Measurements from ENCODE around the gene FLRT2. TPM values are rescaled to one million over a fixed set of nuclear protein-coding genes. Genes with fewer than 3 reads are reported as not detected.

Gene FLRT2
- total RNA-seq, 2 donors from 2014 or later: 6.8 to 59.1 TPM

GRCh38 chr14:85483652-85484051, 46.3 kb upstream of the FLRT2 start:
- Histone ChIP-seq H3K27ac (no peak overlapping the region), H3K4me1 (replicated peaks) (no peaks in the 10 kb centered on the region), H3K36me3 (no peaks in the 10 kb centered on the region), H3K4me3 (no peak overlapping the region), H3K27me3 (replicated peaks; ENCODE audit: insufficient read depth) (no peaks in the 10 kb centered on the region), H3K9me3 (no peaks in the 10 kb centered on the region)
- DNase-seq (ENCODE audit: low spot score): no peak
- TF ChIP-seq POLR2AphosphoS5 (IDR thresholded peaks at IDR 0.05) (no peak), CTCF (IDR thresholded peaks at IDR 0.05) (no peak), POLR2A (IDR thresholded peaks at IDR 0.05) (no peak)
- intact Hi-C loops (cut with DNase I): no loop called here

- H3K27me3 ChIP-seq (replicated peaks; ENCODE audit: insufficient read depth): no peaks in the 10 kb centered on the region
- TF ChIP-seq POLR2AphosphoS5 (IDR thresholded peaks at IDR 0.05) (no peak), CTCF (IDR thresholded peaks at IDR 0.05) (no peak), POLR2A (IDR thresholded peaks at IDR 0.05) (no peak)
- H3K27ac ChIP-seq: no peak overlapping the region
- no peaks in the 10 kb centered on the region for H3K9me3 ChIP-seq
- H3K4me1 ChIP-seq (replicated peaks): no peaks in the 10 kb centered on the region
- H3K36me3 ChIP-seq: no peaks in the 10 kb centered on the region
- DNase-seq (ENCODE audit: low spot score): no peak
- 89% methylated on average over 4 of the region's 4 CpGs for WGBS
- no peak overlapping the region for H3K4me3 ChIP-seq
- intact Hi-C loops (cut with DNase I): no loop called here
Measured at GRCh38 chr14:85487215-85487614, 42.7 kb upstream of the FLRT2 start.

GRCh38 chr14:85501751-85502150, 28.2 kb upstream of the FLRT2 start:
- TF ChIP-seq CTCF (IDR thresholded peaks at IDR 0.05) (no peak), POLR2AphosphoS5 (IDR thresholded peaks at IDR 0.05) (no peak), POLR2A (IDR thresholded peaks at IDR 0.05) (no peak)
- Histone ChIP-seq H3K27ac (no peak overlapping the region), H3K4me3 (no peak overlapping the region), H3K27me3 (replicated peaks; ENCODE audit: insufficient read depth) (no peaks in the 10 kb centered on the region), H3K4me1 (replicated peaks) (no peaks in the 10 kb centered on the region), H3K36me3 (no peaks in the 10 kb centered on the region), H3K9me3 (no peaks in the 10 kb centered on the region)
- DNase-seq (ENCODE audit: low spot score): no peak
- intact Hi-C loops (cut with DNase I): no loop called here
- WGBS: 54% methylated on average over 1 of the region's 1 CpG

- no peak for TF ChIP-seq POLR2AphosphoS5 (IDR thresholded peaks at IDR 0.05)
- no peak for TF ChIP-seq POLR2A (IDR thresholded peaks at IDR 0.05)
- no peak for TF ChIP-seq CTCF (IDR thresholded peaks at IDR 0.05)
- 68% methylated on average over 6 of the region's 6 CpGs for WGBS
- Histone ChIP-seq H3K27me3 (replicated peaks; ENCODE audit: insufficient read depth) (no peaks in the 10 kb centered on the region), H3K9me3 (no peaks in the 10 kb centered on the region), H3K27ac (no peak overlapping the region), H3K36me3 (no peaks in the 10 kb centered on the region), H3K4me3 (no peak overlapping the region), H3K4me1 (replicated peaks) (no peaks in the 10 kb centered on the region)
- no peak for DNase-seq (ENCODE audit: low spot score)
- intact Hi-C loops (cut with DNase I): no loop called here
Measured at GRCh38 chr14:85508863-85509262, 21.1 kb upstream of the FLRT2 start.

- no peaks in the 10 kb centered on the region for H3K27me3 ChIP-seq (replicated peaks; ENCODE audit: insufficient read depth)
- 70% methylated on average over 2 of the region's 2 CpGs for WGBS
- intact Hi-C loops (cut with DNase I): no loop called here
- no peak for DNase-seq (ENCODE audit: low spot score)
- H3K4me1 ChIP-seq (replicated peaks): no peaks in the 10 kb centered on the region
- H3K27ac ChIP-seq: no peak overlapping the region
- H3K36me3 ChIP-seq: no peaks in the 10 kb centered on the region
- no peaks in the 10 kb centered on the region for H3K9me3 ChIP-seq
- no peak overlapping the region for H3K4me3 ChIP-seq
- TF ChIP-seq POLR2A (IDR thresholded peaks at IDR 0.05) (no peak), POLR2AphosphoS5 (IDR thresholded peaks at IDR 0.05) (no peak), CTCF (IDR thresholded peaks at IDR 0.05) (no peak)
Measured at GRCh38 chr14:85512451-85512850, 17.5 kb upstream of the FLRT2 start.
